ENCODE data around the gene DNAH1.
"Not testable (repeated sequence)": the region's sequence is repeated elsewhere in the genome, so short reads cannot be mapped to it uniquely, and the experiment has no call there.

DNAH1 gene

GRCh38 chr3:52315977-52316764 lies at the start of gene DNAH1:
DNAH1 (plus strand) TSS chr3:52316319; CDS start chr3:52322443, 6,124 bp downstream.
- no peak for DNase-seq

DNA sequence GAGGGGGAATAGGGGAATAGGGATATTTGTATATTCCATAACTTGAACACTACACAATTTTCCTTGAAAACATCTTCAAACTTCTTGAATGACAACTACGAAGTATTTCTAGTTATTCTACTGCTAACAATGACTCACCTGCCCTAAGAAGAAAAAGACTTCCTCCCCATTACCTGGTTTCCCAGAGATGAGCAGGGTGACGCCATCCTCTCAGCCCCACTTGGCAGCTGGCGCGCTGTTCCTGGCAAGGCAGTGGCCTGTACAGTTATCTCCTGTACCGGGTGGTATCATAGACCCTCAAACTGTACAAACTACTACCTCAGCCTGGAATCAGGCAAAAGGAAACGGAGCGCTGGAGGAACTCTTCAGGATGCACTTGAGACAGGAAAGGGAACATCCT lies 48.1 kb upstream of the DNAH1 start:
- DNase-seq = no peak

GRCh38 chr3:52269776-52270175 lies 46.3 kb upstream of the DNAH1 start:
- DNase-seq = no peak

GRCh38 chr3:52270252-52270754 lies 45.8 kb upstream of the DNAH1 start:
- no peak for DNase-seq

DNA sequence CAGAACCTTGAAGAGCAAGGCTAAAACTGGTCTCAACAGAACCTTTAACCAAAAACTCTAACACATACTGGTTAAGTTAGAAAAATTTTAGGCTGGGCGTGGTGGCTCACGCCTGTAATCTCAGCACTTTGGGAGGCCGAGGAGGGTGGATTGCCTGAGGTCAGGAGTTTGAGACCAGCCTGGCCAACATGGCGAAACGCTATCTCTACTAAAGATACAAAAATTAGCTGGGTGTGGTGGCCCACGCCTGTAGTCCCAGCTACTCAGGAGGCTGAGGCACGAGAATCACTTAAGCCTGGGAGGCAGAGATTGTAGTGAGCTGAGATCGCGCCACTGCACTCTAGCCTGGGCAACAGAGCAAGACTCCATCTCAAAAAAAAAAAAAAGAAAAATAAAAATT lies 43.9 kb upstream of the DNAH1 start:
- DNase-seq = not testable (repeated sequence)

DNA sequence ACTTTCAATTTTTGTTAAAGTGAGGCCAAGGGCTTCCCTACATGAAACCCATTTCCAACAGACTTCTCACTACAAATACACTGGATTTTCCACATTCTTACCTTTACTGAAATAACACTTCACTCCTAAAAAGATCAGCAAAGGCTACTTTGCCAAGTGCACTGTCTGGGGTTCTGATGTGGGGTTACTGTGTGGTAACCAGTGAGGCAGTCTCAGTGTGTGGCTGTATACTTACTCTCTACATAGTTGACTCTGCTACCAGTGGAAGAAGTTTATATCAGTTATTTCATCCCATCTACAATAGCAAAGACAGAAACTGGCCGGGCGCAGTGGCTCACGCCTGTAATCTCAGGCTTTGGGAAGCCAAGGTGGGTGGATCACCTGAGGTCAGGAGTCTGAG lies 43.3 kb upstream of the DNAH1 start:
- DNase-seq = no peak

DNA sequence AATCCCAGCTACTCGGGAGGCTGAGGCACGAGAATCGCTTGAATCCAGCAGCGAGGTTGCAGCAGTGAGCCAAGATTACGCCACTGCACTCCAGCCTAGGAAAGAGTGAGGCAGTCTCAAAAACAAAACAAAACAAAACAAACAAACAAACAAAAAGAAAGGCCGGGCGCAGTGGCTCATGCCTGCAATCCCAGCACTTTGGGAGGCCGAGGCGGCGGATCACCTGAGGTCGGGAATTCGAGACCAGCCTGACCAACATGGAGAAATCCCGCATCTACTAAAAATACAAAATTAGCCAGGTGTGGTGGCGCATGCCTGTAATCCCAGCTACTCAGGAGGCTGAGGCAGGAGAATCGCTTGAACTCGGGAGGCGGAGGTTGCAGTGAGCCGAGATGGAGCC lies 41.3 kb upstream of the DNAH1 start:
- not testable (repeated sequence) for DNase-seq

DNA sequence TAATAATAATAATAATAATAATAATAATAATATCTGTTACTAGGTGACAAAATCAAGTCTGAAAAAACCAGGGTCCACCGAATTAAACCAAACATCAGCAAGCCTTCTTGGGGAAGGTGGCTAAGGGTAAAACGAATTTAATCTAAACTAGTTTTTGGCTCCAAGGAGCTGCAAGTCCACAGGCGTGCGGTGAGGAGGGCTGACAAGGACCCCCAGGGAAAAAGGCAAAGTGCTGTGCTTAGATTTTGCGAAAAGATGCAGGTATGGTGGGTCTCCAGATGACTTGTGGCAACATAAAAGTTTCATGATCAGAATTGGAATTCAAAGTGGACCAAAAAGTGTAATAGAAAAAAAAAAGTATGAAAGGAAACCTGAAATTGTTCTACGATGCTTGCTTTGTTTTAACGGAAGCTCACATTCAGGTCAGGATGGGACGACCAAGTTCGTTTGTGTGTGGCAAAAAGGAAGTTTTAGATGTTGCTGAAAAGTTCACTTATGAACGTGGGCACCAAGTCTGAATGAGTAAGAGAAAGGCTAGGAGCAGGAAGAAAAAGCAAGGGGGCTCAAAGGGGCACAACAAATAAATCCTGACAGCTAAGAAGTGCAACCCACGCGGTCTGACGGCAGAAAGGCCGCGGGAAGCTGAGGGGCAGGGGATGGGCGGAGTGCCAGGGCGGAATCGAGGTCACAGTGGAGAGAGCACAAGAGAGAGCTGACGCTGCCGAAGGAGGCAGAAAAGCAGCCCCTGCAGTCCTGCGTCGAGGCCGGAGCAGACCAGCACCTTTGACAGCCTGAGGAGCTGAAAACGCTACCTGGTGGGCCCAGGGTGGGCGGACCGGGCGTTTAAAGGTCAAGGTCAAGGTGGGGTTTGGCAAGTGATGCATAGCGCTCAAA lies 38.8 kb upstream of the DNAH1 start:
- peak; percentile 23 for DNase-seq

- peak; percentile 74 for DNase-seq
Observed at GRCh38 chr3:52277972-52278509, 38.1 kb upstream of the DNAH1 start.

DNA sequence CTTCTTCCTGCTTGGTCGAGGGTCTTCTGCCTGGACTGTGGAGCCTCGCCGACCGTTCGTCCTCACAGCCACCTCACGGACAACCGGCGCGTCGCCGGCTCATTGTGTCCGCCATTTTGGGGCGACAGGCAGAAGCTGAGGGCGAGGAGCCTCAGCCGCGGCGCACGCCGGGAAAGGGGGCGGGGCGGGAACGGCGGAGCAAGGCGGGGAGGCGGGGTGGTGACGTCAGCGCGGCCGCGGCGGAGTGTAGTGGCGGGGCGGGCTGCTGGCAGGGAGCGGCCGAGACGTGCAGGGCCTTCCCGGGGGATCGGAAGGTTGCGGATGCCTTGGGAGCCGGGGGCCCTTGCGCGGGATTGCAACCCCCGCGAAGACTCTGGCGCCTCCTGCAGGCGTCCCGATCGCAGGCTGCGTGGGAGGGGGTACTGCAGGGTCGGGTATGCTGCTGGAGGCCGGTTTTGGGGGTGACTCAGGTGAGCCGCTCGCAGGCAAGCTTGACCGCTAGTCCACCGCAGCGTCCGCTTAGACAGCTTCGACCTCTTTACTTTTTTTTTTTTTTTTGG lies 37.5 kb upstream of the DNAH1 start, which contains the start of gene WDR82:
Gene WDR82, minus strand, starts transcription at position 140 of the 560 bp plus-strand sequence. CDS start 288 bp downstream, outside the sequence.
- peak; percentile 89 for DNase-seq

DNA sequence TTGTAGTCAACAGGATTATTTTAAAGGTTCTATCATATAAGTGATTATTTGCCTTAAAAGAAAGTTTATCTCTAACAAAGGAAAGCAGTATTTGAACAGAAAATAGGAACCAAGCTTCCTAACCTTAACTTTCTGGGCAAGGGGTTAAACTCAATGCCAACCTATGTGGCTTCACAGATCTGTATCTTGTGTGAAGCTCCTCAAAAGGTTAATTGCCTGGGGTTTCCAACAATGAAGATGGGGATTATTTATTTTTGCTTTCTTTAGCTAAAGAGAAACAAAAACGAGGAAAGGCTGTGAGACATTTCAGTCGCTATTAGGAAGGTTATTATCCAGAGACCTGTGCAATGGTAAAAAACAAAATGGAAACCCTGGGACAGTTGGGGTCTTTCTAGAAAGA lies 36.5 kb upstream of the DNAH1 start:
- DNase-seq = no peak

DNA sequence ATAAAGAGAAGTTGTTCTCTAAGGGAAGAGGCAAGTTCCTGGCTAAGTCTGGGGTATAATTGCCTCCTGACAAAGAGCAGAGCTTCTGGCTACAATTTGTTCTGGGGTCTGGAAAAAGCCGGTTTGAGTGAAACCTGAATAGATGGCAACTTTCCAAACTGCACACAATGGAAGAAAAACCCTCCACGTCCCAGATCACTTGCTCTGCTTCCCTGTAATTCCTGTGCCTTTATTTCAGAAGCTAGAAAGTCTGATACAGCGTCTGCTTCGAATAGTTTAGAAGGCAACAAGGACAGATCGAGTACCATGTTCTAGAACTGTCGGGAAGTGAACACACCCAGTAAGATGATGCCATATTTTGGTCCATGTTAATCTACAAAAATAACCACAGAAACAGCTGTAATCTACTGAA lies 36.1 kb upstream of the DNAH1 start:
- DNase-seq = no peak

- no peak for DNase-seq
Observed at GRCh38 chr3:52281981-52282801, 33.9 kb upstream of the DNAH1 start.

DNA sequence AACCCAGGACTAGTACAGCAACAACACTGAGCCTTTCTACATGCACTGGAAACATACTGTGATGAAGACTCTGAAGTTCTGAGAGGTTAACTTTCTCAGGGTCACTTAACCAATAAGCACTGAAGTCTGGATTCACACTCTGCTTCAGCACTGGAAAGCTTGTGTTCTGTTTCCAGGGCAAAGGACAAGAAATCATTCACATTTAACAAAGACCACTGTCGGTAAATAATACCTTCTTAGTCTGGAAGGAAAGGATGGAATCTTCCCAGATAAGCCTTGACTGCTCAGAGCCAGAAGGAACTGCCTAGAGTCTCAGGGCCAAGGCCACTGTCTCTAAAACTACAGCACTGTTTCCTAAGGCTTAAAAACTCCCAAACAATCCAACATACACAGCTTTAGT lies 32.8 kb upstream of the DNAH1 start:
- DNase-seq = no peak

- not testable (repeated sequence) for DNase-seq
Observed at GRCh38 chr3:52284051-52284450, 32.1 kb upstream of the DNAH1 start.

DNA sequence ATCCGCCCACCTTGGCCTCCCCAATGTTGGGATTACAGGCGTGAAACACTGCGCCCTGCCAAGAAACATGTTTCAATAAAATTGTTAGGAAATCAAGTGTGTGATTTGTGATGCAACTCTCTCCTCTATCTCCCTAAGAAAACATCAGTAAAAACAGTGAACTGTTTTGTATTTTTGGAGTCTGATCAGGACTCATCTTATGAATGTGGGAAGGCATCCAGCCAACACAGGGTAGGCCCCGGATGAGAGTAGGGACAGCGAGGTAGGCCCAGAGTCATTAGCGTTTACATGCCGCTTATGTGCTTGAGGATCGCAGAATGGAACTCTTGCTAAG lies 29.4 kb upstream of the DNAH1 start:
- no peak for DNase-seq

DNA sequence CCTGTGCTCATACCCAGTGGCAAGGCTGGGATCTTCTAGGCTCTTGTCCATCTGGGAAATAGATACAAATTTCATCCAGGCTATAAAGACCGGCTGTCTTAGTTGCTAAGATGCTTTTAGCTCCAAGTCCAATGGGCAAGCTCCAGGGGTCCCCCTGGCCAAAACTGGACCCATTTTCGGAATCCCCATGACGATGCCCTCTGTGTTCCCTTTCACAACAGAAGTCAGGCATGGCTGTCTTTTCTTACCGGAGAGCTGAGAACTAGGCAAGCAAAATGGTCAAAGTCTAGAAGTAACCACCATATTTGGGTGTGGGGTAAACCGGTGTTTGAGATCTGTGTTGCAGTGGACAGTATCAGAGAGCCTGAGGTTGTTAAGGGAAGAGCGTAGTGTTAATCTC lies 27.4 kb upstream of the DNAH1 start:
- DNase-seq = no peak

DNA sequence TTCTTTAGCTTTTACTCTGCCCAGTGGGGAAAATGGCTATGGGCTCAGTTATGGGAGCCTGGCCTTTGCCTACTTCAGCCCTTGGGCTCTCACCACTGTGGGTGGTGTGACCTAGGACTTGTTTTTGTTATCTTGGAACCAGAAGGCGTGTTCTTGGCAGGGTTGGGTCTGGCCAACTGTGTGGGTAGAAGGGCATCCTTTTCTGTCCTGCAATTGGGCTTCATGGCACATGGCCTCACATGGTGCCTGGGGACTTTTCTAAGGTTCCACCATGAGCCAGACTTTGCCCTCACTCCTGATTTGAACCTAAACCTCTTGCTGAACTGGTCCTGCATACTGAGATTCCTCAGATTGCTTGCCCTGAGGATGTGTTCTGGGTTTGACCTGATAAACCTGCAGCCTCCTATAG lies 26.8 kb upstream of the DNAH1 start:
- no peak for DNase-seq

GRCh38 chr3:52289747-52290595 lies 26.1 kb upstream of the DNAH1 start:
- no peak for DNase-seq

GRCh38 chr3:52290596-52291507 lies 25.3 kb upstream of the DNAH1 start:
- DNase-seq = no peak
